HepG2 (cell line): Measurements from ENCODE around the gene DLEC1. TPM values are rescaled to one million over a fixed set of nuclear protein-coding genes. Genes with fewer than 3 reads are reported as not detected.

Experiments used
- ATRX ChIP-seq: sonication (generic); formaldehyde crosslinking; IDR thresholded peaks from 2 replicates; pipeline ENCODE4 v1.4.0; 2020; ENCODE audit warnings: missing genetic modification reagents, borderline replicate concordance
- GPN1 ChIP-seq: sonication (generic); formaldehyde crosslinking; IDR thresholded peaks from 2 replicates; pipeline ENCODE4 v1.5.1; 2020; ENCODE audit warnings: missing genetic modification reagents, borderline replicate concordance
- KLF16 ChIP-seq, 2 experiments: sonication (generic) in 1 of 2; formaldehyde crosslinking in 1 of 2; IDR thresholded peaks; 2 replicates each; pipeline versions ENCODE4 v1.6.1 to v1.8.0; 2016 to 2023; ENCODE audit warnings: missing genetic modification reagents in 2 of 2, missing compliant biosample characterization in 1 of 2
- SMAD3 ChIP-seq: sonication (generic); formaldehyde crosslinking; IDR thresholded peaks from 2 replicates; pipeline ENCODE4 v1.4.0; 2020; ENCODE audit warnings: missing genetic modification reagents
- SMARCE1 ChIP-seq: fragments of 450-650 bp; IDR thresholded peaks from 2 replicates; pipeline ENCODE4 v1.6.1; 2017; ENCODE audit warnings: borderline replicate concordance
- SP140L ChIP-seq: sonication (generic); formaldehyde crosslinking; IDR thresholded peaks from 2 replicates; pipeline ENCODE4 v1.4.0; 2020; ENCODE audit warnings: missing genetic modification reagents, borderline replicate concordance
- ZBTB20 ChIP-seq: sonication (generic); formaldehyde crosslinking; IDR thresholded peaks from 2 replicates; pipeline ENCODE4 v1.8.1; 2023; ENCODE audit warnings: missing genetic modification reagents, low read depth, mild to moderate bottlenecking, borderline replicate concordance
- ZBTB40 ChIP-seq, 2 experiments: fragments of 450-650 bp in 1 of 2; sonication (generic) in 1 of 2; formaldehyde crosslinking in 1 of 2; IDR thresholded peaks; 2 replicates each; pipeline versions ENCODE4 v1.6.1 to v1.8.0; 2016 to 2022; ENCODE audit warnings: antibody characterized with exemption in 1 of 2, mild to moderate bottlenecking in 1 of 2, missing genetic modification reagents in 1 of 2
- ZEB1 ChIP-seq: IDR thresholded peaks from 2 replicates; pipeline ENCODE4 v1.6.1; 2012; ENCODE audit warnings: mild to moderate bottlenecking, low read depth, inconsistent platforms; ENCODE audit not compliant: insufficient replicate concordance
- ZNF350 ChIP-seq: sonication (generic); formaldehyde crosslinking; IDR thresholded peaks from 2 replicates; pipeline ENCODE4 v1.4.0; 2020; ENCODE audit warnings: mild to moderate bottlenecking, low read depth, missing genetic modification reagents, borderline replicate concordance
- ZNF460 ChIP-seq: sonication (generic); formaldehyde crosslinking; IDR thresholded peaks from 2 replicates; pipeline ENCODE4 v1.5.1; 2020; ENCODE audit warnings: missing genetic modification reagents, mild to moderate bottlenecking, borderline replicate concordance
- ZSCAN12 ChIP-seq: sonication (generic); formaldehyde crosslinking; IDR thresholded peaks from 2 replicates; pipeline ENCODE4 v1.9.0; 2021; ENCODE audit warnings: mild to moderate bottlenecking, missing genetic modification reagents
- polyA plus RNA-seq, 8 experiments: library from polyadenylated mRNA; depleted of rRNA in 3 of 8; stranded (reverse) in 7 of 8; unstranded in 1 of 8; fragments of >200 nt; fragmentation: Illumina TruSeq in 4 of 8; extraction: Trizol in 4 of 8; gene quantifications; 2 replicates each; pipeline versions ENCODE4 v1.2.1 to v1.2.3, GENCODE V29; 2011 to 2016; ENCODE audit warnings: low read depth in 4 of 8, missing spikeins in 1 of 8, mixed read lengths in 1 of 8; ENCODE audit not compliant: insufficient read depth in 1 of 8
- total RNA-seq, 5 experiments: library from RNA; depleted of rRNA; stranded (reverse); fragments of >200 nt; fragmentation: Illumina TruSeq; extraction: Trizol; gene quantifications; 2 replicates each; pipeline ENCODE4 v1.2.3, GENCODE V29; 2016; ENCODE audit warnings: low read depth in 1 of 5
- TF ChIP-seq, protein P1 (sequence below): sonication (generic); formaldehyde crosslinking; IDR thresholded peaks from 2 replicates; pipeline ENCODE4 v1.8.0; 2022; ENCODE audit warnings: mild to moderate bottlenecking, missing genetic modification reagents, moderate library complexity
- TF ChIP-seq, protein P2 (sequence below): IDR thresholded peaks from 2 replicates; pipeline ENCODE4 v1.6.1; 2018; ENCODE audit warnings: missing genetic modification reagents

DLEC1 gene
- total and polyA plus RNA-seq, 2 of the 13 experiments (the other 11 are each of a cell fraction or from before 2014, with no cell fraction given), result 0.09 TPM; not detected in 1

DNA sequence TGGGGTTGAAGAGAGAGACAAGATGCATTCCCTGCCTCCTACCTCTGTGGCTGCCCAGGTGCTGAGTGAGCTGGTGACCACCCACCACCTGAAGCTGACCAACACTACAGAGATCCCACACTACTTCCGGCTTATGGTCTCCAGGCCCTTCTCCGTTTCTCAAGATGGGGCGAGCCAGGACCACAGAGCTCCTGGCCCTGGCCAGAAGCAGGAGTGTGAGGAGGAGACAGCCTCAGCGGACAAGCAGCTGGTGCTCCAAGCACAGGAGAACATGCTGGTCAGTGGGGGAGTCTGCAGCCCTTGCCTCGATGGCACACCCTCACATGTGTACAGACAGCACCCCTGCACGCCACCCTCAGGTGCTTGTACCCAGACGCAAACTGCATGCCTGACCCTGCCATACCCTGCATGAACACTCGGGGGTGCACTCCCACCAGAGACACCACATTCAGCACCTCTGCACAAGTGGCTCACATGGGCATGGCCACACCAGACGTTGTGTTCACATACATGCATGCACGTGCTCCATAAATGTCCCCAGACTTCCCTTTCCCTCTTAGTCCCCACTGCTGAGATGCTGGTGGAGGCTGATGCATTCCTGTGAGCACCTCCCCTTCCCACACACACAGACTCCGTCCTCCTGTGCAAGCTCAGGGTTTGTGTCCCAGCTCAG, 78.9 kb downstream of the DLEC1 start (continued):
- no peak for TF ChIP-seq ZNF460 (CRISPR knock-in tag)
- TF ChIP-seq SP140L (CRISPR knock-in tag), result no peak
- TF ChIP-seq ZNF350 (CRISPR knock-in tag), result peak; percentile 31; the same call in 1 of the 2 replicates
- TF ChIP-seq, protein P1, sequence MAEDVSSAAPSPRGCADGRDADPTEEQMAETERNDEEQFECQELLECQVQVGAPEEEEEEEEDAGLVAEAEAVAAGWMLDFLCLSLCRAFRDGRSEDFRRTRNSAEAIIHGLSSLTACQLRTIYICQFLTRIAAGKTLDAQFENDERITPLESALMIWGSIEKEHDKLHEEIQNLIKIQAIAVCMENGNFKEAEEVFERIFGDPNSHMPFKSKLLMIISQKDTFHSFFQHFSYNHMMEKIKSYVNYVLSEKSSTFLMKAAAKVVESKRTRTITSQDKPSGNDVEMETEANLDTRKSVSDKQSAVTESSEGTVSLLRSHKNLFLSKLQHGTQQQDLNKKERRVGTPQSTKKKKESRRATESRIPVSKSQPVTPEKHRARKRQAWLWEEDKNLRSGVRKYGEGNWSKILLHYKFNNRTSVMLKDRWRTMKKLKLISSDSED (CRISPR knock-in tag), result no peak
- TF ChIP-seq GPN1 (CRISPR knock-in tag), result no peak
- no peak for TF ChIP-seq ATRX
- 0 out of 2 replicates have a peak, but pooled peaks have one; percentile 32 for TF ChIP-seq SMAD3 (CRISPR knock-in tag)
- TF ChIP-seq, protein P2, sequence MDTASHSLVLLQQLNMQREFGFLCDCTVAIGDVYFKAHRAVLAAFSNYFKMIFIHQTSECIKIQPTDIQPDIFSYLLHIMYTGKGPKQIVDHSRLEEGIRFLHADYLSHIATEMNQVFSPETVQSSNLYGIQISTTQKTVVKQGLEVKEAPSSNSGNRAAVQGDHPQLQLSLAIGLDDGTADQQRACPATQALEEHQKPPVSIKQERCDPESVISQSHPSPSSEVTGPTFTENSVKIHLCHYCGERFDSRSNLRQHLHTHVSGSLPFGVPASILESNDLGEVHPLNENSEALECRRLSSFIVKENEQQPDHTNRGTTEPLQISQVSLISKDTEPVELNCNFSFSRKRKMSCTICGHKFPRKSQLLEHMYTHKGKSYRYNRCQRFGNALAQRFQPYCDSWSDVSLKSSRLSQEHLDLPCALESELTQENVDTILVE (CRISPR knock-in tag), result no peak
- no peak for TF ChIP-seq ZSCAN12 (CRISPR knock-in tag)
- TF ChIP-seq ZBTB40 (IDR thresholded peaks at IDR 0.05), result no peak
- TF ChIP-seq ZBTB40 (CRISPR knock-in tag; IDR thresholded peaks at IDR 0.05), result no peak
- TF ChIP-seq KLF16 (CRISPR knock-in tag; IDR thresholded peaks at IDR 0.05), result no peak
- no peak for TF ChIP-seq ZBTB20 (CRISPR knock-in tag)
- TF ChIP-seq SMARCE1, result no peak
- no peak for TF ChIP-seq ZEB1
